ENCODE data around the gene NAALADL2. TPM values are rescaled to one million over a fixed set of nuclear protein-coding genes. Genes with fewer than 3 reads are reported as not detected.

The NAALADL2 gene
- total and polyA plus RNA-seq, 2 of the 8 experiments (the other 6 are each of a cell fraction or from before 2014, with no cell fraction given) = 0.12 to 0.22 TPM

GRCh38 chr3:175266478-175266877, 407.3 kb downstream of the NAALADL2 start (continued):
- TF ChIP-seq, protein P1, sequence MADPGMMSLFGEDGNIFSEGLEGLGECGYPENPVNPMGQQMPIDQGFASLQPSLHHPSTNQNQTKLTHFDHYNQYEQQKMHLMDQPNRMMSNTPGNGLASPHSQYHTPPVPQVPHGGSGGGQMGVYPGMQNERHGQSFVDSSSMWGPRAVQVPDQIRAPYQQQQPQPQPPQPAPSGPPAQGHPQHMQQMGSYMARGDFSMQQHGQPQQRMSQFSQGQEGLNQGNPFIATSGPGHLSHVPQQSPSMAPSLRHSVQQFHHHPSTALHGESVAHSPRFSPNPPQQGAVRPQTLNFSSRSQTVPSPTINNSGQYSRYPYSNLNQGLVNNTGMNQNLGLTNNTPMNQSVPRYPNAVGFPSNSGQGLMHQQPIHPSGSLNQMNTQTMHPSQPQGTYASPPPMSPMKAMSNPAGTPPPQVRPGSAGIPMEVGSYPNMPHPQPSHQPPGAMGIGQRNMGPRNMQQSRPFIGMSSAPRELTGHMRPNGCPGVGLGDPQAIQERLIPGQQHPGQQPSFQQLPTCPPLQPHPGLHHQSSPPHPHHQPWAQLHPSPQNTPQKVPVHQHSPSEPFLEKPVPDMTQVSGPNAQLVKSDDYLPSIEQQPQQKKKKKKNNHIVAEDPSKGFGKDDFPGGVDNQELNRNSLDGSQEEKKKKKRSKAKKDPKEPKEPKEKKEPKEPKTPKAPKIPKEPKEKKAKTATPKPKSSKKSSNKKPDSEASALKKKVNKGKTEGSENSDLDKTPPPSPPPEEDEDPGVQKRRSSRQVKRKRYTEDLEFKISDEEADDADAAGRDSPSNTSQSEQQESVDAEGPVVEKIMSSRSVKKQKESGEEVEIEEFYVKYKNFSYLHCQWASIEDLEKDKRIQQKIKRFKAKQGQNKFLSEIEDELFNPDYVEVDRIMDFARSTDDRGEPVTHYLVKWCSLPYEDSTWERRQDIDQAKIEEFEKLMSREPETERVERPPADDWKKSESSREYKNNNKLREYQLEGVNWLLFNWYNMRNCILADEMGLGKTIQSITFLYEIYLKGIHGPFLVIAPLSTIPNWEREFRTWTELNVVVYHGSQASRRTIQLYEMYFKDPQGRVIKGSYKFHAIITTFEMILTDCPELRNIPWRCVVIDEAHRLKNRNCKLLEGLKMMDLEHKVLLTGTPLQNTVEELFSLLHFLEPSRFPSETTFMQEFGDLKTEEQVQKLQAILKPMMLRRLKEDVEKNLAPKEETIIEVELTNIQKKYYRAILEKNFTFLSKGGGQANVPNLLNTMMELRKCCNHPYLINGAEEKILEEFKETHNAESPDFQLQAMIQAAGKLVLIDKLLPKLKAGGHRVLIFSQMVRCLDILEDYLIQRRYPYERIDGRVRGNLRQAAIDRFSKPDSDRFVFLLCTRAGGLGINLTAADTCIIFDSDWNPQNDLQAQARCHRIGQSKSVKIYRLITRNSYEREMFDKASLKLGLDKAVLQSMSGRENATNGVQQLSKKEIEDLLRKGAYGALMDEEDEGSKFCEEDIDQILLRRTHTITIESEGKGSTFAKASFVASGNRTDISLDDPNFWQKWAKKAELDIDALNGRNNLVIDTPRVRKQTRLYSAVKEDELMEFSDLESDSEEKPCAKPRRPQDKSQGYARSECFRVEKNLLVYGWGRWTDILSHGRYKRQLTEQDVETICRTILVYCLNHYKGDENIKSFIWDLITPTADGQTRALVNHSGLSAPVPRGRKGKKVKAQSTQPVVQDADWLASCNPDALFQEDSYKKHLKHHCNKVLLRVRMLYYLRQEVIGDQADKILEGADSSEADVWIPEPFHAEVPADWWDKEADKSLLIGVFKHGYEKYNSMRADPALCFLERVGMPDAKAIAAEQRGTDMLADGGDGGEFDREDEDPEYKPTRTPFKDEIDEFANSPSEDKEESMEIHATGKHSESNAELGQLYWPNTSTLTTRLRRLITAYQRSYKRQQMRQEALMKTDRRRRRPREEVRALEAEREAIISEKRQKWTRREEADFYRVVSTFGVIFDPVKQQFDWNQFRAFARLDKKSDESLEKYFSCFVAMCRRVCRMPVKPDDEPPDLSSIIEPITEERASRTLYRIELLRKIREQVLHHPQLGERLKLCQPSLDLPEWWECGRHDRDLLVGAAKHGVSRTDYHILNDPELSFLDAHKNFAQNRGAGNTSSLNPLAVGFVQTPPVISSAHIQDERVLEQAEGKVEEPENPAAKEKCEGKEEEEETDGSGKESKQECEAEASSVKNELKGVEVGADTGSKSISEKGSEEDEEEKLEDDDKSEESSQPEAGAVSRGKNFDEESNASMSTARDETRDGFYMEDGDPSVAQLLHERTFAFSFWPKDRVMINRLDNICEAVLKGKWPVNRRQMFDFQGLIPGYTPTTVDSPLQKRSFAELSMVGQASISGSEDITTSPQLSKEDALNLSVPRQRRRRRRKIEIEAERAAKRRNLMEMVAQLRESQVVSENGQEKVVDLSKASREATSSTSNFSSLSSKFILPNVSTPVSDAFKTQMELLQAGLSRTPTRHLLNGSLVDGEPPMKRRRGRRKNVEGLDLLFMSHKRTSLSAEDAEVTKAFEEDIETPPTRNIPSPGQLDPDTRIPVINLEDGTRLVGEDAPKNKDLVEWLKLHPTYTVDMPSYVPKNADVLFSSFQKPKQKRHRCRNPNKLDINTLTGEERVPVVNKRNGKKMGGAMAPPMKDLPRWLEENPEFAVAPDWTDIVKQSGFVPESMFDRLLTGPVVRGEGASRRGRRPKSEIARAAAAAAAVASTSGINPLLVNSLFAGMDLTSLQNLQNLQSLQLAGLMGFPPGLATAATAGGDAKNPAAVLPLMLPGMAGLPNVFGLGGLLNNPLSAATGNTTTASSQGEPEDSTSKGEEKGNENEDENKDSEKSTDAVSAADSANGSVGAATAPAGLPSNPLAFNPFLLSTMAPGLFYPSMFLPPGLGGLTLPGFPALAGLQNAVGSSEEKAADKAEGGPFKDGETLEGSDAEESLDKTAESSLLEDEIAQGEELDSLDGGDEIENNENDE (IDR thresholded peaks at IDR 0.05; ENCODE audit: insufficient replicate concordance, low read length) = no peak
- no peak for TF ChIP-seq GTF2F1 (IDR thresholded peaks at IDR 0.05; ENCODE audit: borderline replicate concordance, low read depth, low read length)
- TF ChIP-seq RAD21 (IDR thresholded peaks at IDR 0.05 in 1 of 2, conservative IDR thresholded peaks at IDR 0.05 in 1 of 2; ENCODE audit: low read depth in 2 of 2, low read length in 2 of 2) = no peak
- TF ChIP-seq POLR2AphosphoS5 (IDR thresholded peaks at IDR 0.05; ENCODE audit: low read depth, low read length) = no peak
- TF ChIP-seq SIRT6 (IDR thresholded peaks at IDR 0.05; ENCODE audit: low read length) = no peak
- no peak for TF ChIP-seq KDM5A (IDR thresholded peaks at IDR 0.05; ENCODE audit: low read length)
- no peak for TF ChIP-seq CHD1 (IDR thresholded peaks at IDR 0.05; ENCODE audit: low read depth, low read length)
- no peak for TF ChIP-seq HDAC2 (IDR thresholded peaks at IDR 0.05; ENCODE audit: borderline replicate concordance in 1 of 2, low read depth in 2 of 2, low read length in 2 of 2)
- TF ChIP-seq GABPA (IDR thresholded peaks at IDR 0.05; ENCODE audit: borderline replicate concordance, insufficient read depth, low read length) = no peak
